GM19043 (cell line): ENCODE measurements around the gene DBT.
"Not testable (repeated sequence)": the region's sequence is repeated elsewhere in the genome, so short reads cannot be mapped to it uniquely, and the experiment has no call there.

ENCODE experiments used
- ATAC-seq: cut with Tn5 transposase; IDR thresholded peaks from one replicate; pipeline ENCODE4 v1.9.1; 2021; ENCODE audit warnings: low read depth; ENCODE audit not compliant: unreplicated experiment

DBT gene

GRCh38 chr1:100249537-100250257 lies at the start of gene DBT:
Gene DBT (minus strand): TSS chr1:100249834. CDS start chr1:100249820, 14 bp downstream.
- ATAC-seq: peak; percentile 100

DNA sequence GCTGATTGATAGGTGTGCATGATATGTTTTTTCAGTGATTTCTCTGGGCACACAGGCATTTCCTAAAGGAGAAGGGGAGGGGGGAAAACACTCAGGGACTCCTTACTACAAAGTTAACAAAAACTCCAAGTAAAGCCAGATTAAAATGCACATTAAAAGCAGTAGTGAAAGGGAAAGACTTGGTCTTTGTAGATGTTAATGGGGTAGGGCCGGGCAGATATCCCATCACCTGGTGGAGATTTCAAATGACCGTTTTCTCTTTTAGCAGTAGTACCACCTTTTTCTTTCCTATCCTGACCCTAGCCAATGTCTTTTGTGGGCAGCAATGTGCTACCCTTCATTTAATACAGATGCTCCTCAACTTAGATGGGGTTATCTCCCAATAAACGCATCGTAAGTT lies 48.9 kb upstream of the DBT start:
- no peak for ATAC-seq

GRCh38 chr1:100296997-100297396 lies 47.4 kb upstream of the DBT start:
- ATAC-seq: not testable (repeated sequence)

DNA sequence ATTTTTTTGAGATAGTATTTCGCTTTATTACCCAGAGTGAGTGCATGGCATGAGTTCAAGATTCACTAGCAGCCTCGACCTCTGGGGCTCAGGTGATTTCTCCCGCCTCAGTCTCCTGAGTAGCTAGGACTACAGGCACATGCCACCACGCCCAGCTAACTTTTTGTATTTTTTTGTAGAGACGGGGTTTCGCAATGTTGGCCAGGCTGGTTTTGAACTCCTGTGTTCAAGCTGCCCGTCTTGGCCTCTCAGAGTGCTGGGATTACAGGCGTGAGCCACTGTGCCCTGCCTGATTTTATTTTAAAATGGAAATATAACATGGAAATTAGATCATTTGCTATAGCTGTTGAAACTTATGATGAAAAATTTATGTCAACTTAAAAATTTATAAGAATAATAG lies 46.5 kb upstream of the DBT start:
- ATAC-seq: no peak

DNA sequence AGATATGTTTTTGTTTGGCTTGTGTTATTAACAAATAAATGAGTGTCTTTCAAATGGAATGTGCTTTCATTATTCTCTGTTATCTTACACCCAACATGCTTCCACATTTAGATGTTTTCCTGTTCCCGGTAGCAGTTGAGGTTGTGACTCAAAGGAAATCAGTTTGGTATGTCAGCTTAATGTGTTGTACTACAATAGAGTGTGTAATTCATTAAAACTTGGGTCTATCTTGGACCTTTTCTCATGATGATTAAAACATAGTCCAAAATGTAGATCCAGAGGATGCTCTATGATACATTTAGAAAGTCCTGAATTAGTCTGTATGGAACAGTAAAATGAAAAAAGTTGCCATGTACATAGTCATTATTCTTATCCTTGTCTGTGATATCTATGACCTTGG lies 43.1 kb upstream of the DBT start:
- ATAC-seq: no peak

DNA sequence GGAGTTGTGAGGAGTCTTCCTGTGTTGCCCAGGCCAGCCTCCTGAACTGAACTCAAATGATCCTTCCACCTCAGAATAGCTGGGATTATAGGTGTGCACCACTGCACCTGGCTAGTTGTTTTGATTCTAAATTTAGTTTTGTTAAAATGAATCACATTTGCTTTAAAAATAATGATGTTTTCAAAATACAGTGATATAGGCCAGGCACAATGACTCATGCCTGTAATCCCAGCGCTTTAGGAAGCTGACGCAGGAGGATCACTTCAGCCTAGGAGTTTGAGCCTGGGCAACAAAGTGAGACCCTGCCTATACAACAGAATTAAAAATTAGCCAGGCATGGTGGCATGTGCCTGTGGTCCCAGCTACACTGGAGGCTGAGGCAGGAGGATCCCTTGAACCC lies 40.7 kb upstream of the DBT start:
- no peak for ATAC-seq

DNA sequence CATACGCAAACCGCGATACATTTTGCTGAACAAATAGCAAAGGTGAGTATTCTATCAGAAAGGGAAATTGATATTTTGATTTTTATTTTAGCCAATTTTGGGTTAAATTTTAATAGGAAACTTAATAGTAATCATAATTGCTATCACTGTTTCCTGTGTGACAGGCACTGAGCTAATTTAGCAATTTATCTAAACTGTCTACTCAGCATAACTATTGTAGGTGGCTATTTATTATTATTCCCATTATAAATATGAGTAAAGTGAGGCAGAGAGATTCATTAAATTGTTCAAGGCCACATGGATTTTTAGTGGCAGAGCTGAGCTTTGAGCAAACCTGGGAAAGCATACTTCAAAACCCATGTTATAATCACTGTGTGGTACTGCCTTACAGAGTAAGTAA lies 37.5 kb upstream of the DBT start:
- ATAC-seq: no peak

DNA sequence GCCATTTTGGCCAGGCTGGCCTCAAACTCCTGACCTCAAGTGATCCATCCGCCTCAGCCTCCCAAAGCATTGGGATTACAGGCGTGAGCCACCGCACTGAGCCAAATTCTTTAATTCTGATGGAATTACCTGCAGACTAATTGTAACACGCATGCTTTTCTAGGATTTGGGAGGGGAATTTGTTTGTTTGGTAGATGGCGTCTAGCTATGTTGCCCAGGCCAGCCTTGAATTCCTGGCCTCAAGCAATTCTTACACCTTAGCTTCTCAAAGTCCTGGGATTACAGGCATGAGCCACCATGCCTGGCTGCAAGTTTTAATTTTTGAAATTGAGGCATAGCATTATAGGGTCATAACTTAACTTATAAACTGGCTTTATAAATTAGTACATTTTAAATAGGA lies 35.0 kb upstream of the DBT start:
- no peak for ATAC-seq

DNA sequence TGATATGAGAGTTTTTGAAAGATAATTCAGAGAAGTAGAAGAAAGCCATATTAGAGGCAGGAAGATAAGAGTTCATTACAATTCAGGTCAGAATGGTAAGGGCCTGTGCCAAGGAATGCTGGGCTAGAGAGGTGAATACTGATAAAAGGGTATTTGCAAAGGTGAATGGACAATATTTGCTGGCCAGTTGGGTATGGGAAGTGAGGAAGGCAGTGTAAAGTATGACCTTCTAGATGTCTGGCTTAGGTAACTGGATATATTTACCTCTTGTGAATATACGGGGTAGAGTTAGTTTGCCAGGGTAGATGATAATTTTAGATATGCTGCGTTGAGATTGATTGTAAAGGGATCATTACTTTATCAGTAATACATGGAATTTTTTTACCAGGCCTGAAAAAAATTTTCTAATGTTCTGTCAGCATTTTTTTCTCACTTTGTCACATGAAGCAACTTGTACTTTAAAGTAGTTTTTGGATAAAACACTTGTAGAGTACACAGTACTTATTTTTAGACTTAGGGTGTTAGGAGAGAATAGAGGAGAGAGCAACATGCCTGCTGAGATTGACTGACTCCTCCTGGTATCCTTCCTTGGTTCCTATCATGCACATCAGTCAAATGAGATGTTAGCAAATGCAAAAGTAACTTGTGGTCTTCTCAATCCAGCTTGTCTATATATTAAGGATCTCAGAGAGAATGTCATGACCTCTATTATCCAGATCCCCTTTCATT lies 30.5 kb upstream of the DBT start:
- no peak for ATAC-seq

GRCh38 chr1:100279358-100279923 lies 29.8 kb upstream of the DBT start:
- no peak for ATAC-seq

- no peak for ATAC-seq
Observed at GRCh38 chr1:100277866-100278265, 28.2 kb upstream of the DBT start.

DNA sequence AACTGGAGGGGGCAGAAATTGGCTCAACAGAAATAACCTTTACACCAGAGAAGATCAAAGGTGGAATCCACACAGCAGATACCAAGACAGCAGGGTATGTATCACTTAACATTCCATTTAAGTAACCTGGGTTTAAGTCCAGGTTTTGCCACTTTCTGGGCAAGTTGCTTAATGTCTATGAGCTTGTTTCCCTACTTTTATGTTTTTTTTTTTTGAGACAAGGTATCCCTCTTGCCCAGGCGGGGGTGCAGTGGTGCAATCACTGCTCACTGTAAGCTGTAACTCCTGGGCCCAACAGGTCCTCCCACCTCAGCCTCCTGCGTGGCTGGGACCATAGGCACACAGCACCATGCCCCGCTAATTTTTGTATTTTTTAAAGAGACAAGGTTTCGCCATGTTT lies 18.6 kb upstream of the DBT start:
- no peak for ATAC-seq

GRCh38 chr1:100267284-100267683 lies 17.6 kb upstream of the DBT start:
- no peak for ATAC-seq

- ATAC-seq: peak; percentile 6
Observed at GRCh38 chr1:100266741-100267140, 17.1 kb upstream of the DBT start.

- ATAC-seq: peak; percentile 99
Observed at GRCh38 chr1:100265931-100266740, 16.5 kb upstream of the DBT start, which contains the start of gene RTCA. Gene RTCA (plus strand): TSS chr1:100266216. CDS start chr1:100266376, 160 bp downstream.

GRCh38 chr1:100265562-100265930 lies 15.9 kb upstream of the DBT start:
- peak; percentile 16 for ATAC-seq

DNA sequence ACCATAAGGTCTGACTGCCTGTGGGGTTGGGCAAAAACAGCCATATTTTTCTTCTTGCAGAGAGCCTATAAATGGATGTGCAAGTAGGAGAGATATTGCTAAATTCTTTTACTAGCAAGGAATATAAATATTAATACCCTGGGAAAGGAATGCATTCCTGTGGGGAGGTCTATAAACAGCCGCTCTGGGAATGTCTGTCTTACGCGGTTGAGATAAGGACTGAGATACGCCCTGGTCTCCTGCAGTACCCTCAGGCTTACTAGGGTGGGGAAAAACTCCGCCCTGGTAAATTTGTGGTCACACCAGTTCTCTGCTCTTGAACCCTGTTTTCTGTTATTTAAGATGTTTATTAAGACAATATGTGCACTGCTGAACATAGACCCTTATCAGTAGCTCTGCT lies 14.4 kb upstream of the DBT start:
- not testable (repeated sequence) for ATAC-seq

DNA sequence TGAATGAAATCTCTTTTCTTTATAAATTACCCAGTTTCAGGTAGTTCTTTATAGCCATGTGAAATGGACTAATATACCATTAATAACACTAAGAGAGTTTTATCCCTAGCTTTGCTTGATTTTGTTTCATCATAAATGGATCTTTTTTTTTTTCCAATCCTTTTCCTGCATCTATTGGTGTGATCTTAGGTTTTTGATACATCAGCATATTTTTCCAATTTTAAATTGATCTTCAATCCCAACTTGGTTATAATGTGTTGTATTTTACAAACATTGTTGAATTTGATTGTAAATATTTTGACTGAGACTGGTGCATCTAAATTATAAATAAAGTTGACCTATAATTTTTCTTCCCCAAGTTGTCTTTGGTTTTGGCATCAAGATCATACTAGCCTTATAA lies 12.1 kb upstream of the DBT start:
- ATAC-seq: no peak

GRCh38 chr1:100258427-100258826 lies 8.8 kb upstream of the DBT start:
- not testable (repeated sequence) for ATAC-seq

DNA sequence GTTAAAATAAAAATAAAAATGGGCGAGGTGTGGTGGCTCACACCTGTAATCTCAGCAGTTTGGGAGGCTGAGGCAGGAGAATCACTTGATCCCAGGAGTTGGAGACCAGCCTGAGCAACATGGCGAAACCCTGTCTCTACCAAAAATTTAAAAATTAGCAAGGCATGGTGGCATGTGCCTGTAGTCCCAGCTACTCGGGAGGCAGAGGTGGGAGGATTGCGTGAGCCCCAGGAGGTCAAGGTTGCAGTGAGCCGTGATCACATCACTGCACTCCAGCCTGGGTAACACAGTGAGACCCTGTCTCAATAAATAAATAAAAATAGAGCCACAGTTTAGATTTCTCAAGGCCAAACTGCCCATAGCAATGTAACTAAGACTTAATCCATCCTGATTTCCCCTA lies 6.6 kb upstream of the DBT start:
- ATAC-seq: not testable (repeated sequence)

DNA sequence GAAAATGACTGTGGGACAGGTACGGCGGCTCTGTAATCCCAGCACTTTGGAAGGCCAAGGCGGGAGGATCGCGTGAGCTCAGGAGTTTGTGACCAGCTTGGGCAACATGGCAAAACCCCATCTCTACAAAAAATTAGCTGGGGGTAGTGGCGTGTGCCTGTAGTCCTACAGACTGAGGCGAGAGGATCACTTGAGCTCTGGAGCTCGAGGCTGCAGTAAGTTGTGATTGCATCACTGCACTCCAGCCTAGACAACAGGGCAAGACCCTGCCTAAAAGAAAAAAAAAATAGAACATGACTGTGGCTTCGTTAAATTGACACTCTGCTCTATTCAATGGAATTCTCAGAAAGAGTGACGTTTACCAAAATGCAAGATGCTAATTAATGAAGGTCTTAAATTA lies 3.9 kb upstream of the DBT start:
- no peak for ATAC-seq
